Measurements from ENCODE around the gene UVRAG. TPM values are rescaled to one million over a fixed set of nuclear protein-coding genes. Genes with fewer than 3 reads are reported as not detected.

The UVRAG gene
- polyA plus RNA-seq, 3 donors from 2014 or later = 7.2 to 19.3 (median 15.7) TPM

GRCh38 chr11:76150141-76150540 lies 335.1 kb downstream of the UVRAG start:
- Mint-ChIP-seq H3K27me3 (ENCODE audit: low read depth in 3 of 3) (peaks cover 1 to 3% (median 2%) of the 10 kb centered on the region in 3 donors), H3K4me3 (no peak overlapping the region), H3K36me3 (no peaks in the 10 kb centered on the region), H3K9me3 (no peaks in the 10 kb centered on the region), H3K27ac (peak overlapping the region in 2 of 6 donors; percentile 25 to 66), H3K4me1 (peaks cover 31 to 37% of the 10 kb centered on the region in 2 donors)
- no peak for DNase-seq

- peak overlapping the region; percentile 13 to 84 (median 77) for H3K27ac Mint-ChIP-seq
- H3K27me3 Mint-ChIP-seq (ENCODE audit: low read depth in 3 of 3) = peaks cover 0 to 2% (median 1%) of the 10 kb centered on the region in 3 donors
- no peaks in the 10 kb centered on the region for H3K9me3 Mint-ChIP-seq
- peaks cover 31 to 37% of the 10 kb centered on the region in 2 donors for H3K4me1 Mint-ChIP-seq
- DNase-seq = no peak
- H3K36me3 Mint-ChIP-seq = no peaks in the 10 kb centered on the region
- H3K4me3 Mint-ChIP-seq = peak overlapping the region; percentile 18 to 93 (median 85)
Observed at GRCh38 chr11:76151556-76152085, 336.6 kb downstream of the UVRAG start.

- peak; percentile 65 to 71 (median 70) for DNase-seq
- peak overlapping the region; percentile 13 to 84 (median 74) for H3K27ac Mint-ChIP-seq
- H3K9me3 Mint-ChIP-seq = no peaks in the 10 kb centered on the region
- H3K36me3 Mint-ChIP-seq = no peaks in the 10 kb centered on the region
- peak overlapping the region; percentile 74 to 93 (median 85) for H3K4me3 Mint-ChIP-seq
- H3K4me1 Mint-ChIP-seq = peaks cover 31 to 37% of the 10 kb centered on the region in 2 donors
- peaks cover 0 to 2% (median 1%) of the 10 kb centered on the region in 3 donors for H3K27me3 Mint-ChIP-seq (ENCODE audit: low read depth in 3 of 3)
Observed at GRCh38 chr11:76152086-76152681, 337.2 kb downstream of the UVRAG start.

GRCh38 chr11:76152741-76153570 lies 337.9 kb downstream of the UVRAG start:
- Mint-ChIP-seq H3K9me3 (no peaks in the 10 kb centered on the region), H3K27ac (peak overlapping the region; percentile 82 to 91 (median 87)), H3K4me1 (peaks cover 31 to 37% of the 10 kb centered on the region in 2 donors), H3K36me3 (no peaks in the 10 kb centered on the region), H3K4me3 (peak overlapping the region; percentile 74 to 93 (median 85)), H3K27me3 (ENCODE audit: low read depth in 3 of 3) (peaks cover 0 to 2% (median 1%) of the 10 kb centered on the region in 3 donors)
- DNase-seq = peak; percentile 50 to 64 (median 55)

- Mint-ChIP-seq H3K27me3 (ENCODE audit: low read depth in 3 of 3) (peaks cover 0 to 1% (median 0%) of the 10 kb centered on the region in 3 donors), H3K4me1 (peaks cover 31 to 37% of the 10 kb centered on the region in 2 donors), H3K9me3 (no peaks in the 10 kb centered on the region), H3K27ac (peak overlapping the region; percentile 82 to 91 (median 87)), H3K4me3 (peak overlapping the region; percentile 74 to 93 (median 85)), H3K36me3 (no peaks in the 10 kb centered on the region)
- no peak for DNase-seq
Observed at GRCh38 chr11:76153571-76153923, 338.5 kb downstream of the UVRAG start.

- Mint-ChIP-seq H3K27ac (peak overlapping the region in 1 of 6 donors; percentile 82), H3K4me1 (peaks cover 33 to 45% of the 10 kb centered on the region in 2 donors), H3K4me3 (no peak overlapping the region), H3K9me3 (no peaks in the 10 kb centered on the region), H3K36me3 (no peaks in the 10 kb centered on the region), H3K27me3 (ENCODE audit: low read depth in 3 of 3) (peaks cover 0 to 1% (median 0%) of the 10 kb centered on the region in 3 donors)
- DNase-seq = no peak
Observed at GRCh38 chr11:76155500-76156227, 340.7 kb downstream of the UVRAG start.

GRCh38 chr11:76156971-76157427 lies 342.0 kb downstream of the UVRAG start:
- Mint-ChIP-seq H3K4me3 (no peak overlapping the region), H3K27ac (no peak overlapping the region), H3K4me1 (peaks cover 36 to 45% of the 10 kb centered on the region in 2 donors), H3K9me3 (no peaks in the 10 kb centered on the region), H3K36me3 (no peaks in the 10 kb centered on the region), H3K27me3 (ENCODE audit: low read depth in 3 of 3) (peaks cover 0 to 1% (median 0%) of the 10 kb centered on the region in 3 donors)
- DNase-seq = no peak

GRCh38 chr11:76157891-76158290 lies 342.9 kb downstream of the UVRAG start:
- Mint-ChIP-seq H3K27me3 (ENCODE audit: low read depth in 3 of 3) (peaks cover 0 to 1% (median 0%) of the 10 kb centered on the region in 3 donors), H3K9me3 (no peaks in the 10 kb centered on the region), H3K4me1 (peaks cover 31 to 45% of the 10 kb centered on the region in 2 donors), H3K36me3 (no peaks in the 10 kb centered on the region), H3K27ac (no peak overlapping the region), H3K4me3 (no peak overlapping the region)
- DNase-seq = no peak

GRCh38 chr11:76158394-76159302 lies 343.6 kb downstream of the UVRAG start:
- Mint-ChIP-seq H3K36me3 (no peaks in the 10 kb centered on the region), H3K9me3 (no peaks in the 10 kb centered on the region), H3K27ac (peak overlapping the region in 2 of 6 donors; percentile 24 to 28), H3K27me3 (ENCODE audit: low read depth in 3 of 3) (peaks cover 0 to 2% (median 1%) of the 10 kb centered on the region in 3 donors), H3K4me3 (no peak overlapping the region), H3K4me1 (peaks cover 26 to 41% of the 10 kb centered on the region in 2 donors)
- DNase-seq = no peak

GRCh38 chr11:76159303-76159937 lies 344.4 kb downstream of the UVRAG start:
- DNase-seq = peak in 1 of 3 donors; percentile 12
- H3K9me3 Mint-ChIP-seq = no peaks in the 10 kb centered on the region
- peaks cover 20 to 34% of the 10 kb centered on the region in 2 donors for H3K4me1 Mint-ChIP-seq
- H3K36me3 Mint-ChIP-seq = no peaks in the 10 kb centered on the region
- H3K27ac Mint-ChIP-seq = peak overlapping the region in 3 of 6 donors; percentile 23 to 58 (median 40)
- H3K4me3 Mint-ChIP-seq = peak overlapping the region in 2 of 5 donors; percentile 4 to 41
- H3K27me3 Mint-ChIP-seq (ENCODE audit: low read depth in 3 of 3) = peaks cover 0 to 2% (median 1%) of the 10 kb centered on the region in 3 donors

GRCh38 chr11:76159983-76160661 lies 345.1 kb downstream of the UVRAG start:
- H3K36me3 Mint-ChIP-seq = no peaks in the 10 kb centered on the region
- H3K4me3 Mint-ChIP-seq = peak overlapping the region in 2 of 5 donors; percentile 4 to 41
- H3K4me1 Mint-ChIP-seq = peaks cover 20 to 32% of the 10 kb centered on the region in 2 donors
- peak overlapping the region in 5 of 6 donors; percentile 21 to 58 (median 40) for H3K27ac Mint-ChIP-seq
- H3K9me3 Mint-ChIP-seq = no peaks in the 10 kb centered on the region
- DNase-seq = no peak
- peaks cover 1 to 2% (median 2%) of the 10 kb centered on the region in 3 donors for H3K27me3 Mint-ChIP-seq (ENCODE audit: low read depth in 3 of 3)

Measured in immature natural killer cell (primary cell).